GM08714 (cell line): ENCODE data around the gene GTF3A.
"Not testable (repeated sequence)": the region's sequence is repeated elsewhere in the genome, so short reads cannot be mapped to it uniquely, and the experiment has no call there.

Experiments used
- H3K4me3 ChIP-seq: fragments of 200-500 bp; sonication (Bioruptor generic); 2 replicates; pipeline ENCODE4 v1.5.1; 2014; ENCODE audit warnings: mild to moderate bottlenecking, low read length, inconsistent platforms
- ZNF274 ChIP-seq: IDR thresholded peaks from 2 replicates; pipeline ENCODE4 v1.6.1; 2012; ENCODE audit warnings: mild to moderate bottlenecking, low read depth, low read length

GTF3A gene

DNA sequence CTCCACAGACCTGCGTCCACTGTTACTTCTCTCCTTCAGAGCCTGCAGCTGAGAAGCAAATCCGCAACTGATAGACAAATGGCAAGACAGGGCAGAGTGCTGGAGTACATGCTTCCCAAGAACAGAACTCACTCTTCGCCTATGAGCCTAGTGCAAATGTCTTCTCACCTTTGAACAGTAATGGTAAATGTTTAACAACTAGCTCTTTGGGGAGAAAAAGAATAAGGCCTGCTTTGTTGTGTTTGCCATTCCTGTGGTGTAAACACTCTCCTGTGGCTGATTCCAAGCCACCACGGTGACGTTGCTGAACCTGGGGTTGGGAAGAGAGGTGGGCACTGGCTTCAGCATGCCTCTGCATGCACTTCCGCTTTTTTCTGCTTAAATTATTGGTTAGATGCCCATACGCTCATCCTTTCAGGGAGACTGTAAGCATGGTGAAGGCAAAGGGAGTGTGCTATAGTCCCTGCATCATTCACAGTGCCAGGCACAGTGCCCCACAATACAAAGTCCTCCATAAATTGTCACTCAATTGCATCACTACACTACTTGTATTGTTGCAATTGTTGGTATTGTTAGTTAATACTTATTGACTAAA lies 28.1 kb upstream of the GTF3A start:
- H3K4me3 ChIP-seq = no peak overlapping the region
- TF ChIP-seq ZNF274 = no peak

DNA sequence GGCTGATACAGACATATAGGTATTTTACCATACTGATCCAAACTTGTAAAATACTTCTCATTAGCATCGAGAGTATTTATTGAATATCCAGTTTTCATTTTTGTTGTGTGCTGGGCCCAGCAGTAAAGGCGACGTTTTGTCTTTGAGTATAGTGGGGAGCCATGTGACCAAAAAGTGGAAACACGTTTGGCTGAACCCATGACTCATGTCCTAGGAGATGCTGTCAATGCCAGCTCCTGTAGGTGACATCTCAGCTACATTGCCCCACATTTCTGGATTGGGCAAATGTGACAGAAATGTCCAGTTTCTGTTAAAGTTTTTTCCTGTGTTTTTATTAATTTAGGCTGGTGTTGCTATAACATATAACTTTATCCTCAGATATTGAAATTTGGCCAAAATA lies 26.1 kb upstream of the GTF3A start:
- H3K4me3 ChIP-seq = no peak overlapping the region
- no peak for TF ChIP-seq ZNF274

DNA sequence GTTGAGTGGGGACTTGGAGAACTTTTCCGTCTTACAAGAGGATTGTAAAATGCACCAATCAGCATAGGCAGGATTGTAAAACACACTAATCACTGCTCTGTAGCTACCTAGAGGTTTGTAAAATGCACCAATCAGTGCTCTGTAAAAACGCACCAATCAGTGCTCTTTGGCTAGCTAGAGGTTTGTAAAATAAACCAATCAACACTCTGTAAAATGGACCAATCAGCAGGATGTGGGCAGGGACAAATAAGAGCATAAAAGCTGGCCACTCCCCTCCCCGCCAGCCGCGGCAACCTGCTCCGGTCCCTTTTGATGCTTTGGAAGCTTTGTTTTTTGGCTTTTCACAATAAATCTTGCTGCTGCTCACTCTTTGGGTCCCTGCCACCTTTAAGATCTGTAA lies 24.0 kb upstream of the GTF3A start:
- H3K4me3 ChIP-seq = not testable (repeated sequence)

DNA sequence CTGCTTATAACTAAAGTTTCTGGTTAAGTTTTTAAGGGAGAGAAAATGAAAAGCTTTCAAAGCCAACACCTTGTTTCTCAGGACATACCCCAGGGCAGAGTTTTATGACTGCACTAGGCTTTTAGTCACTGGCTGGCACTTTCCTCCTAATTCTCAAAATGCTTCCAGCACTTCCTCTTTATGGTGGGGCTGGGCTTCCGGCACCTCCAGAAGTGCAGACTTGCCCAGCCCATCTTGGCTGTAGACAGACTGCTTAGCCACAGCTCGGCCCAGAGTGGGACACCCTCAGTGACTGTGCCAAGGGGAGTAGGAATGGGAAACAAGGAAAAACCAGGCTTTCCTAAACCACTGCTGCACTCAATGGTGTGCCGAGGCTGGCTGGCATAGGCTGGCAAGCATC lies 23.2 kb upstream of the GTF3A start:
- H3K4me3 ChIP-seq = no peak overlapping the region
- TF ChIP-seq ZNF274 = no peak

DNA sequence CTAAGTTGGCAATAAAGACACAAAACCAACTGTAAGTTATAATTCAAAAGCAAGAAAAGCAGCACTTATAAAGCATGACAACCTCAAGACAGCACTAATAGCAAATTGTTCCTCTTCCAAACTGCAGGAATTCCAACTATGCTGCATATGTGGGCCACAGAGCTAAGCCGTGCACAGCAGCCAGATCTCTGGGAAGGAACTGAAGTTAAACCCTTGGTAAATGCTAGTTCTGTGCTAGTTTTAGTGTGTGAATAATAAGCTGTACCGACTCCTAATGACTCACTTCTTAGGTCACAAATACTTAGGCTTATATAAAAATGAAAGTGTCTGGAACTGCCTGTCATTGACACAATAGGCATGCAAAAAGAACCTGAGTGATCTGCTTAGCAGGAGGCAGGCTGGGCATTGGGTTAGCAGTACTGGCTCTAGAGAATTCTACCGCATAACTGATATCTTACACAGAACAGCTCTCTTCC lies 21.2 kb upstream of the GTF3A start:
- no peak overlapping the region for H3K4me3 ChIP-seq
- TF ChIP-seq ZNF274 = no peak

DNA sequence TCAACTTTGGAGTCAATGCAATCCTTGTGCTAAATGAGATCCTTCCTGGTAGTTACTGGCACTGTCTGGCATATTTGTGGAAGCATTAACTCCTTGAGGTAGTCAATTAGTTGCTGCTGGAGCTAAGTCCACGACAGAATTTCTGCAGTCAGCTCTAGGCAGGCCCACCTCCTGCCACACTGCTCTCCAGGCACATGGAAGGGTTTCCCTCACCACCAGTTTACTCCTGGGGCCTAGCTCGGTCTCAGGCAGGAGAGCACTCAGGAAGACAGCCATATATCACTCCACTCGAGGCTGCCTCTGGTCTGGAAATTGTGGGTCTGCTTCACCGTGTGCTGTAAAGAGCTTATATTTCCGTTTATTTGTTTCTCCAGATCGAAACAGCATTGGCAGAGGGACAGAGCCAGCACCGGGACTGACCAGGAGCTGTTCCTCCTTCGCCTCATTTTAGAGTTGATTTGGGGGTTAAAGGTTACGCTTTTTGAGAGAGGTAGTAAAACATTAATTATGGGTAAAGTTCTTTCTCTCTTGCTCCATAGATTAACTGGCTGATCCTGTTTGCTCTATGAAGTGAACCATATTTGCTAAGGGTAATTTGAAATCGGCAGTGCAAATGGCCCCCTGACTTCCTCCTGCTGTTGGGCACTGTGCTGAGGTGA lies 20.6 kb upstream of the GTF3A start:
- H3K4me3 ChIP-seq = no peak overlapping the region
- TF ChIP-seq ZNF274 = no peak

DNA sequence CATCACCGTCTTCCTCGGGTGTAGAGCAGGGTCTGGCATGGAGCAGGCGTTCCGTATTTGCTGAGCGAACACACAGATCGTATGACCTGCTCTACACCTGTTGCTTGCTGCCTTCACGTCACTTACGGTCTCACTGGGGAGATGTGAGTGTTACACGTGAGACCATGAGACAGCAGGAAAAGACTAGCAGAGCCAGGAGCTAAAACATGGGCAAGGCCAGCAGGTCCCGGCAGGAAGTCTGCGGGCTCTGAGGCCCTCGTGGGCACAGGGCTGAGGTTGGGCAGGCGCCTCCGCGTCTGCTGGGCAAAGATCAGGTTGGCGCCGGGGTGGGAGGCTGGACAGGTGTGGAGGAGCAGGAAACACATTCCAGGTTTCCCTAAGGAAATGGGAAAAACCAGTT lies 19.7 kb upstream of the GTF3A start:
- no peak overlapping the region for H3K4me3 ChIP-seq
- no peak for TF ChIP-seq ZNF274

DNA sequence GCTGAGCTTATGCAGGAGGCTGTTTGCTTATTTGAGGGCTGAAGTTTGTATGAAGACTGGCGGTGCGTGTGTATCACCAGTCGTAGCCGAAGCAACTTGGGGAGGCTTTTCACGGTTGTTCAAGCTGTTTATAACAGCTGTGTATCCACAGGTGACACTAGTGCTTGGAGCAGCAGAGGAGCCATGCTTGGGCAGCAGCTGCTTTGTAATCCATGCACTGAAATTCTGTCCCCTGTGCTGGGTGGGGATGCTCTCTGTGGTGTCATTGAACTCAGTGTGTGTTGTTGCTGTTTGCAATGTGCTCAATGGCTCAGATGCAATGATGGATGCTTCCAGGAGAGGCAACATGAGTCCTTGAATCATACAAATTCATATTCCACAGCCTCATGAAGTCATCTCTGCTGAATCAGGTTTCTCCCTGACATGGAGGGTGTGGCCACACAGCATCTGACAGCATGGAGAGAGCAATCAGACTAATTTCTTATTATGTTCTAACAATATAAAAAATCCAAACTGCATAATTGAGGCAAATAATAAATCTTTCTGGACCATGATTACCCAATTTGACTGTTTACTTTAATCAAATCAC lies 18.8 kb upstream of the GTF3A start:
- H3K4me3 ChIP-seq = no peak overlapping the region
- no peak for TF ChIP-seq ZNF274

DNA sequence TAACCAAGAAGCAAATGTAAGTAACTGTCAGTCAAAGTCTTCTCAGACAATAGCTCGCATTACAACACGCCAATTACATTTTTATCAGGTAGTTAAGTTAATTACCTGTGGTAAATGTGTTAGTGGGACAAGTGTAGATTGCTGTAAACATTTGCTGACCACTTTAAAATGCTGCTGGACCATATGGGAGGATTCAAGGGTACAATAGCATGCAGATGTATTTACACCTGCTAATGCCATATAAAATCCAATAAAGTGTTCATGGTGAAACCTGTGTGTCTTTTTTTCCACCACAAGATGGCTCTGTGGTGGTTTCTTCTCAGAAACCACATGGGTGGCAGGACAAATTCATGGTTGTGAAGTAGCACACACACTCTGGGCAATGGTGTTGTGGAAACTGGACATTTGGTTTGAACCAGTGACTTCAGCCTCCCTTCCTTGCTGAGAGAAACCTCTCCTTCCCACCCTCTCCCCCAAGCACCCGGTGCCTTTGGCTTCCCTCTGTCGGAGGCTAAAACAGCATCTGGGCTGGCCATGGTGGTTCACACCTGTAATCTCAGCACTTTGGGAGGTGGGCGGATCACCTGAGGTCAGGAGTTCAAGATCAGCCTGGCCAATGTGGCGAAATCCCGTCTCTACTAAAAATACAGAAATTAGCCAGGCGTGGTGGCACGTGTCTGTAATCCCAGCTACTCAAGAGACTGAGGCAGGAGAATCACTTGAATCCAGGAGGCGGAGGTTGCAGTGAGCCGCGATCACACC lies 18.1 kb upstream of the GTF3A start:
- no peak overlapping the region for H3K4me3 ChIP-seq
- no peak for TF ChIP-seq ZNF274

DNA sequence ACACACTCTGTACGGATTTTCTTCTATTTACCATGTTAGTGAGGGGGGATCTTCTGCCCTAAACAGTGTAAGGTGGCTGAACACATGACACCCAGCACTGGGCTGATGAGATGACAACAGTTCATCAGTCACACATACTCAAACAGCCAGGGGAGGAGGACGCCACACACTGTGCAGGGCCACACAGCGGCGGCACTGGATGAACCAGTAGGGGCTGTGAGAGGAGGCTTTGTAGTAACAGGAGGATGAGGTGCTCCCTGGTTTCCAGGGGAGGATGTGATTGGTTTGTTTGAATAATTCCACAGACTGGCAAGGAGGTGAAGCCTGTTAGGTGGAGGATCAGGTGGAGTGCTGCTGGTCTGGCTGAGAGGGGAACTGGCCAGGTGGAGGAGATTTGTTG lies 16.3 kb upstream of the GTF3A start:
- no peak for TF ChIP-seq ZNF274
- no peak overlapping the region for H3K4me3 ChIP-seq

DNA sequence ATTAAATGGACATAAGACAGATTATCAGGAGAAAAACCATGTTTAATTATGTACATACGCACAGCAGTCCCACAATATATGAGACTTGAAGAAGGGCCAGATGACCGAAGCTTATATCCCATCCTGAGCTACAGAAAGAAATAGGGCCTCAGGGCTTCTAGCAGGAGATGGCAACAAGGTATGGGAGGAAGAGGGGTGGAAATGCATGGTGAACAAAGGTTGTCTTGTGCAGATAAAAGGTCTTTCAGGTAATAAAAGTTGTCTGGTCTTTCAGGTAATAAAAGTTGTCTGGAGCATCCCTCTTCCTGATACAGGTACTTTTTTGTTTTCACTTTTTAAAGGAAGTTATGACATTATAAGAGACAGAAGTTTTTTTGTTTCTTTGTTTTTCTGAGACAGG lies 15.4 kb upstream of the GTF3A start:
- no peak overlapping the region for H3K4me3 ChIP-seq
- TF ChIP-seq ZNF274 = no peak

DNA sequence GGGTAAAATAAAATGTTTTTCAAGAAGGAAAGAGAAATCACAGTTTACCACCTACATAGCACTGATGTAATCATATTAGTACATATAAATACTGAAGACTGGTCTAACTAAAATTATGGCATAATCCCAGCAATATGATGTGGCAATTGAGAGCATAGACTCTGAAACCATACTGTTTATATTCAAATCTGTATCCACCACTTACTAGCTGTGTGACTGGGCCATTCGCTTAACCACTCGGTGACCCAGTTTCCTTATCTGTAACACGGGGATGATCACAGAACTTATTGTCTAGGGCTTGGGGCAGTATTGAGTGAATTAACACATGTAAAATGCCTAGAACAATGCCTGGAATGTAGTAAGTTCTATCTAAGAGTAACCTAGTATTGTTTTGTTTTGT lies 13.1 kb upstream of the GTF3A start:
- TF ChIP-seq ZNF274 = no peak

DNA sequence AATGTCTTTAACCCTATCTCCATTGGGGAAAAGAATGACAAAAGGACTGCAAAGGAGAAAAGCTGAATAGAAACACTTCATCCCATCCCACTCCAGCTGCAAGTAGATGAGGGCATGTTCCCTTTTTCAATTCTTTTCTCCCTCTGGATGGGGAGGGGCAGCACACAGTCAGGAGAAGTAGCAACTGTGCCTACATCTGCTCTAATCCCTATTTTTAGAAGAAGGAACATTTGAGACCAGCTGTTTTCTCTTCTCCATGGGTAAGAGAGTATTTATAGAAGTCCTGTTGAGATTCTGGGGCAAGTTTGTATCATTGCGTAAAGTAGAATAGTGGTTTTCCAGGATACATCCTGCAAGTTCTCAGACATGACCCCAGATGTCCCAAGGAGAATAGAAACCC lies 9.3 kb upstream of the GTF3A start:
- TF ChIP-seq ZNF274 = no peak
- H3K4me3 ChIP-seq = no peak overlapping the region

More for the DNA sequence above, 13.1 kb upstream of the GTF3A start:
- H3K4me3 ChIP-seq = no peak overlapping the region

DNA sequence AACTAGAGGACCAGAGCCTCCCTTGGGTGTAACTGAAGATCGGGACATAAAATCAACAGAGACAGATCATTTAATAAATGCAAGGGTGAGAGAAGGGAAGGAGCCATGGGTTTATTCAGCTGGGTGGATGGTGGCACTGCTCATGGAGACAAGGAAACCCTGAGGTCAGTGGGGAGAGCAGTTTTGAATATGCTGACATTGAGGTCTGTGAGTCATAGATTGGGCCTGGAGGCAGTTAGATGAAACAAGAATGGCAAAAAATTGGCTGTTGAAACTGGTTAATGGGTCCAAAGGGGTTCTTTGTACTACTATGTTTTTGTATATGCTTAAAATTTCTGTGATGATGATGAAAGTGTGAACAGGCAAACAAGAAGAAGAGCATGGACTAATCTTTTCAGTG lies 5.1 kb upstream of the GTF3A start:
- no peak overlapping the region for H3K4me3 ChIP-seq
- TF ChIP-seq ZNF274 = no peak

DNA sequence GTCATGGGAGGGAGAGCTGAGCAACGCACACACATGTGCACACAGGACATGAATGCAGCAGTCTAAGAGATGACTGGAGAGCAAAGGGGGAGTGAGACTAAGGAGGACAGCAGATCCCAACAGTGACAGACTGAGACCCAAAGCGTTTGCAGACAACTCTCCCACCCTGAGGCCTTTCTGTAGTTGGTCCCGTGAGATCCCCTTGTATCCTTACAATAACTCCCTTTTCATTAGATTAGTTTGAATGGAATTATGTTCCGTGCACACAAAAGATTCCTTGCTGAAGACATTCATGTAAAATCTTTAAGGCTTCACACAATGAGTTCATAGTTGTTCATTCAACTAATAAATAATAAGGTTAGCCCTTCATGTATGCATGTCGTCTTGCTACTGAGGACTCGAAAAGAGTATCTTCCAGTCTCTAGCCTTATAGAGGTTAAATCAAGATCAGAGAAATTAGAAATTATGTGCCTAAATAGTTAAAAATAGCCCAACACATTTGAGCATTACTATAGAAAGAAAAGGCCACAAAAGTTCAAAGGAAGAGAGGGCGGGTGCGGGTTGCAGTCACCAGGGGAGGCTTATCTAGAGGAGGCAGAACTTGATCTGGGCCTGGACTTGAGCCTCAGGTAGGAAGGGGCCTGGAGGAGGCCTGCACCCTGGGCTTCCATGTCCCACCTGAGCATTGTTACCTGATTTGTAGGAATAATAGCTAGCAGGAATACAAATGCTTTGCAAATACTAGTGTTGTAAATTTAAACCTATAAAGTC lies 3.1 kb upstream of the GTF3A start:
- TF ChIP-seq ZNF274 = no peak
- H3K4me3 ChIP-seq = no peak overlapping the region
